ENCODE results near the gene PHYKPL. TPM values are rescaled to one million over a fixed set of nuclear protein-coding genes. Genes with fewer than 3 reads are reported as not detected.

The PHYKPL gene
- total RNA-seq (2021; ENCODE audit: unreplicated experiment): 43.2 TPM
- 35.9 TPM for polyA plus RNA-seq (2012; ENCODE audit: insufficient read length)
- Bru-seq, nascent RNA: percentile 85 among the genes with signal in this experiment
- percentile 90 among the genes with signal in this experiment for BruChase-seq, experiment 1, labeled RNA remaining after a 2-hour chase
- BruChase-seq, experiment 2, labeled RNA remaining after a 6-hour chase: percentile 84 among the genes with signal in this experiment
- long read RNA-seq, partial matches to known transcripts: 2 of 68 reads
- long read RNA-seq, other reads (novel, unspliced or antisense): 62 of 68 reads

DNA sequence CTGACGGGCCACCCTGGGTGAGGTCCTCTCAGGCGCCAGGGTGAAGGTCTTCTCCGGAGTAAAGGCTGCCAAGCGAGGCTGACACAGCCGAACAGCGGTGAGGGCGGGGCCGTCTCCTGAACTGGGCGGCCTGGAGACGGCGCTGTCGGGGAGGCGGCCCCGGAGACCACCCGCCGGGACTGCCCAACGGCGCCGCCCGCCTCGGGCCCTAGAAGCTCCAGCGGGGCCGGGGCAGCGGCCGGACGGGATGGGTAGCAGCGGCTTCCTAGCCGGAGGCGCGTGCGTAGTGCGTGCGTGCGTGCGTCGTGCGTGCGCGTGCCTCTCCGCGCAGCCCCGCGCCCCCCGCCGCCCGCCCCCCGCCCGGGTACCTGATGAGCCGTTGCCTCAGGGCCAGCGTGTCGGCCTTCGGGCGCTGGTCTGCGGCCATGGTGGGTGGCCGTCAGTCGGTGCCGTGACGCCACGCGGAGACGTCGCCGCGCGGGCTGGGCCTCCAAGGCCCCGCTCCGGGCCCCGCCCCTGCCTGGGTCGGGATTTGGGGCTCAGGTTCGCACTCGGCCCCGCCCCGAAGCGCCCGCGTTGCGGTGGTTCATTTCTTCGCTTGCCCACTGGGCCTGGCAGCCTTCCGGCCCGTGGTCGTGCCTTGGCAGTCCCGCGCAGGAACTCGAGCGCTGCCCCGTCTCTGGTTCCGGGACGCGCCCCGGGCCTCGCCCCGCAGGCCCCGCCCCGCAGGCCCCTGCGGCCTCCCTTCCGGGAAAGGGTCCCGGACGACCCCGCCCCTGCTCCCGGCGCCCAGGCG, at the start of gene PHYKPL:
Gene PHYKPL (minus strand): TSS at position 679 of the 796 bp plus-strand sequence. CDS start 252 bp downstream, at position 427.
- H3K36me3 ChIP-seq (ENCODE audit: control insufficient read depth, insufficient read depth, low read length): peaks cover 2% of the 10 kb centered on the region; the same call in 1 of the 2 replicates
- POLR2A ChIA-PET: no interaction called here
- no peaks in the 10 kb centered on the region for H3K27me3 ChIP-seq (ENCODE audit: control insufficient read depth, insufficient read depth, low read length)
- no peak for DNase-seq (ENCODE audit: low read depth, low spot score)
- ATAC-seq: peak; percentile 83
- intact Hi-C loops (cut with micrococcal nuclease; ENCODE audit: unreplicated experiment): no loop called here
- in situ Hi-C loops (cut with HindIII; ENCODE audit: low pct_unique_long_range_greater_than_20kb, low sequenced_read_pairs): no loop called here
- peak; percentile 53 for TF ChIP-seq POLR2AphosphoS5 (IDR thresholded peaks at IDR 0.05; ENCODE audit: low read depth, low read length)
- TF ChIP-seq, protein P1, sequence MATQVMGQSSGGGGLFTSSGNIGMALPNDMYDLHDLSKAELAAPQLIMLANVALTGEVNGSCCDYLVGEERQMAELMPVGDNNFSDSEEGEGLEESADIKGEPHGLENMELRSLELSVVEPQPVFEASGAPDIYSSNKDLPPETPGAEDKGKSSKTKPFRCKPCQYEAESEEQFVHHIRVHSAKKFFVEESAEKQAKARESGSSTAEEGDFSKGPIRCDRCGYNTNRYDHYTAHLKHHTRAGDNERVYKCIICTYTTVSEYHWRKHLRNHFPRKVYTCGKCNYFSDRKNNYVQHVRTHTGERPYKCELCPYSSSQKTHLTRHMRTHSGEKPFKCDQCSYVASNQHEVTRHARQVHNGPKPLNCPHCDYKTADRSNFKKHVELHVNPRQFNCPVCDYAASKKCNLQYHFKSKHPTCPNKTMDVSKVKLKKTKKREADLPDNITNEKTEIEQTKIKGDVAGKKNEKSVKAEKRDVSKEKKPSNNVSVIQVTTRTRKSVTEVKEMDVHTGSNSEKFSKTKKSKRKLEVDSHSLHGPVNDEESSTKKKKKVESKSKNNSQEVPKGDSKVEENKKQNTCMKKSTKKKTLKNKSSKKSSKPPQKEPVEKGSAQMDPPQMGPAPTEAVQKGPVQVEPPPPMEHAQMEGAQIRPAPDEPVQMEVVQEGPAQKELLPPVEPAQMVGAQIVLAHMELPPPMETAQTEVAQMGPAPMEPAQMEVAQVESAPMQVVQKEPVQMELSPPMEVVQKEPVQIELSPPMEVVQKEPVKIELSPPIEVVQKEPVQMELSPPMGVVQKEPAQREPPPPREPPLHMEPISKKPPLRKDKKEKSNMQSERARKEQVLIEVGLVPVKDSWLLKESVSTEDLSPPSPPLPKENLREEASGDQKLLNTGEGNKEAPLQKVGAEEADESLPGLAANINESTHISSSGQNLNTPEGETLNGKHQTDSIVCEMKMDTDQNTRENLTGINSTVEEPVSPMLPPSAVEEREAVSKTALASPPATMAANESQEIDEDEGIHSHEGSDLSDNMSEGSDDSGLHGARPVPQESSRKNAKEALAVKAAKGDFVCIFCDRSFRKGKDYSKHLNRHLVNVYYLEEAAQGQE (IDR thresholded peaks at IDR 0.05; ENCODE audit: insufficient read depth in 1 of 2, low read depth in 2 of 2, low read length in 1 of 2): no peak
- peak within 1 kb of the TSS; percentile 89 for H3K27ac ChIP-seq (ENCODE audit: low read length)
- no TSS peak for BruUV-seq (replicated peaks)
- CTCF ChIA-PET: interaction anchor here (0.7 kb wide), 1 partner anchor 253 kb away, joined by 4 read pairs; no protein-coding TSS in a partner anchor
- no peaks in the 10 kb centered on the region for H3K9me3 ChIP-seq (ENCODE audit: control insufficient read depth, insufficient read depth, low read depth, low read length)
- peak within 1 kb of the TSS; percentile 78 to 86 for H3K4me3 ChIP-seq (ENCODE audit: low read depth in 2 of 2, low read length in 2 of 2)
- H3K4me1 ChIP-seq (ENCODE audit: control insufficient read depth, insufficient read depth, low read length): peaks cover 21% of the 10 kb centered on the region

DNA sequence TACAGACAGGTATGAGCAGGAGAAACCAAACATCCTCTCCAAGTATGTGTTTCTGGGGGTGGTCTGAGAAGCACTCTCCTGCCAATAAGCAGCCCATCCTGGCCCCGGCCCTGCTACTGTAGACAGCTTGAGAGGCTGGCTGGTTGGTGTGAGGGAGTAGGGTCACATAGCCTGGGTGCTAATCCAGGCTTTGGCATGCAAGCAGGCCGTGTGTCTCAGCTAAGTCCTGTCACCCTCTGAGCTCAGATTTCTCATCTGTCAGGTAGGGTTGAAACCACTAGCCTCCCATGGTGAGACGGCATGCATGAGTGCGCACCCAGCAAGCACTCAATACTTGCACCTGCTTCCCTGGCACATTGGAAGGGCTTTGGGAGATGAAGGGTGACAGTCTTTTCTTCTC, 49.8 kb upstream of the PHYKPL start:
- in situ Hi-C loops (cut with HindIII; ENCODE audit: low pct_unique_long_range_greater_than_20kb, low sequenced_read_pairs) (no loop called here), intact Hi-C loops (cut with micrococcal nuclease; ENCODE audit: unreplicated experiment) (loop anchor here (5.0 to 10.0 kb wide), 2 partner anchors 172 to 310 kb away; partner anchors contain the start of gene COL23A1)
- POLR2A ChIA-PET: no interaction called here

More for the DNA sequence above, 49.8 kb upstream of the PHYKPL start:
- no peak for DNase-seq (ENCODE audit: low read depth, low spot score)
- Histone ChIP-seq H3K27ac (ENCODE audit: low read length) (no peak overlapping the region), H3K27me3 (ENCODE audit: control insufficient read depth, insufficient read depth, low read length) (peaks cover 4% of the 10 kb centered on the region), H3K36me3 (ENCODE audit: control insufficient read depth, insufficient read depth, low read length) (no peaks in the 10 kb centered on the region), H3K4me1 (ENCODE audit: control insufficient read depth, insufficient read depth, low read length) (peaks cover 8% of the 10 kb centered on the region), H3K9me3 (ENCODE audit: control insufficient read depth, insufficient read depth, low read depth, low read length) (no peaks in the 10 kb centered on the region; the same call in 1 of the 2 replicates), H3K4me3 (ENCODE audit: low read depth in 2 of 2, low read length in 2 of 2) (no peak overlapping the region)
- CTCF ChIA-PET: no interaction called here
- BruUV-seq (replicated peaks): no TSS peak
- TF ChIP-seq, protein P2, sequence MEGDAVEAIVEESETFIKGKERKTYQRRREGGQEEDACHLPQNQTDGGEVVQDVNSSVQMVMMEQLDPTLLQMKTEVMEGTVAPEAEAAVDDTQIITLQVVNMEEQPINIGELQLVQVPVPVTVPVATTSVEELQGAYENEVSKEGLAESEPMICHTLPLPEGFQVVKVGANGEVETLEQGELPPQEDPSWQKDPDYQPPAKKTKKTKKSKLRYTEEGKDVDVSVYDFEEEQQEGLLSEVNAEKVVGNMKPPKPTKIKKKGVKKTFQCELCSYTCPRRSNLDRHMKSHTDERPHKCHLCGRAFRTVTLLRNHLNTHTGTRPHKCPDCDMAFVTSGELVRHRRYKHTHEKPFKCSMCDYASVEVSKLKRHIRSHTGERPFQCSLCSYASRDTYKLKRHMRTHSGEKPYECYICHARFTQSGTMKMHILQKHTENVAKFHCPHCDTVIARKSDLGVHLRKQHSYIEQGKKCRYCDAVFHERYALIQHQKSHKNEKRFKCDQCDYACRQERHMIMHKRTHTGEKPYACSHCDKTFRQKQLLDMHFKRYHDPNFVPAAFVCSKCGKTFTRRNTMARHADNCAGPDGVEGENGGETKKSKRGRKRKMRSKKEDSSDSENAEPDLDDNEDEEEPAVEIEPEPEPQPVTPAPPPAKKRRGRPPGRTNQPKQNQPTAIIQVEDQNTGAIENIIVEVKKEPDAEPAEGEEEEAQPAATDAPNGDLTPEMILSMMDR (IDR thresholded peaks at IDR 0.05): no peak
- TF ChIP-seq, protein P1 (IDR thresholded peaks at IDR 0.05; ENCODE audit: insufficient read depth in 1 of 2, low read depth in 2 of 2, low read length in 1 of 2): no peak
- TF ChIP-seq TCF7L2 (IDR thresholded peaks at IDR 0.05; ENCODE audit: low read depth, low read length) (no peak), POLR2AphosphoS5 (IDR thresholded peaks at IDR 0.05; ENCODE audit: low read depth, low read length) (no peak), SIN3A (IDR thresholded peaks at IDR 0.05; ENCODE audit: borderline replicate concordance, insufficient read depth, low read depth, low read length) (no peak)
- no peak for ATAC-seq
